22Rv1 (cell line): ENCODE results near the gene PLAAT4.

Source experiments
- H3K27ac ChIP-seq: fragments of 450-650 bp; 2 replicates; pipeline ENCODE4 v1.5.1; 2017
- ZFX ChIP-seq: fragments of 450-650 bp; IDR thresholded peaks from 2 replicates; pipeline ENCODE4 v1.6.1; 2017; ENCODE audit warnings: antibody characterized with exemption, borderline replicate concordance
- TF ChIP-seq, protein P1 (sequence below): fragments of 450-650 bp; IDR thresholded peaks from 2 replicates; pipeline ENCODE4 v1.5.1; 2017; ENCODE audit warnings: mild to moderate bottlenecking

PLAAT4 gene, protein sequence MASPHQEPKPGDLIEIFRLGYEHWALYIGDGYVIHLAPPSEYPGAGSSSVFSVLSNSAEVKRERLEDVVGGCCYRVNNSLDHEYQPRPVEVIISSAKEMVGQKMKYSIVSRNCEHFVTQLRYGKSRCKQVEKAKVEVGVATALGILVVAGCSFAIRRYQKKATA

DNA sequence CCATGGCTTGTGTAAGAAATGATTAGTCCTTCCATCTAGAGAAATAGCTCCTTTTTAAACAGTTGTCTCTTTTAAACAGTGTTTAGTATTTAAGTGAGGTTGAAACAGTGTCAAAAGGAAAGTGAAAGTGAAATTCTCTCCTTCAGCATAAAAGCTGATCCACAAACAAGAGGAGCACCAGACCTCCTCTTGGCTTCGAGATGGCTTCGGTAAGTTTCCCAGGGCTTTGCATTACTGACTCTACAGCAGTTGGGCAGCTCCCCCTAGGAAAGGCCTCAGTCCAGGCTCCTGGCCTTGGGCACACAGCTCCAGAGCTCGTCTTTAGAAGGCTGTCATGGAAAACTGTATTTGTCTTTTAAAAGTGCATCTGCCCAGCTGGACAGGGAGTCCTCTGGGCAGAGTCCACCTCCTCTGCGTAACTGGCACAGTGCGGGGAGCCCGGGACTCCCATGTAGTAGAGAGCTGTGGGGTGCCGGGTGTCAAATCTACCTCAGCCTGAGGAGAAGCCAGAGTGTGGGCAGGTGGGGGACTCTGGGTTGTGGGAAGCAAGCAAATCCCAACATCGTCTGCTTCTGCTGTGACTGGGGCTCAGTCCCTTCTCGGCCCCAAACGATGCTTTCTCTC is at the start of gene PLAAT4:
Gene PLAAT4 (plus strand): TSS at position 140 of the 624 bp plus-strand sequence. CDS start 61 bp downstream, at position 201.
- no peak within 1 kb of the TSS for H3K27ac ChIP-seq
- TF ChIP-seq ZFX, result no peak
- TF ChIP-seq, protein P1, sequence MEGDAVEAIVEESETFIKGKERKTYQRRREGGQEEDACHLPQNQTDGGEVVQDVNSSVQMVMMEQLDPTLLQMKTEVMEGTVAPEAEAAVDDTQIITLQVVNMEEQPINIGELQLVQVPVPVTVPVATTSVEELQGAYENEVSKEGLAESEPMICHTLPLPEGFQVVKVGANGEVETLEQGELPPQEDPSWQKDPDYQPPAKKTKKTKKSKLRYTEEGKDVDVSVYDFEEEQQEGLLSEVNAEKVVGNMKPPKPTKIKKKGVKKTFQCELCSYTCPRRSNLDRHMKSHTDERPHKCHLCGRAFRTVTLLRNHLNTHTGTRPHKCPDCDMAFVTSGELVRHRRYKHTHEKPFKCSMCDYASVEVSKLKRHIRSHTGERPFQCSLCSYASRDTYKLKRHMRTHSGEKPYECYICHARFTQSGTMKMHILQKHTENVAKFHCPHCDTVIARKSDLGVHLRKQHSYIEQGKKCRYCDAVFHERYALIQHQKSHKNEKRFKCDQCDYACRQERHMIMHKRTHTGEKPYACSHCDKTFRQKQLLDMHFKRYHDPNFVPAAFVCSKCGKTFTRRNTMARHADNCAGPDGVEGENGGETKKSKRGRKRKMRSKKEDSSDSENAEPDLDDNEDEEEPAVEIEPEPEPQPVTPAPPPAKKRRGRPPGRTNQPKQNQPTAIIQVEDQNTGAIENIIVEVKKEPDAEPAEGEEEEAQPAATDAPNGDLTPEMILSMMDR, result no peak

DNA sequence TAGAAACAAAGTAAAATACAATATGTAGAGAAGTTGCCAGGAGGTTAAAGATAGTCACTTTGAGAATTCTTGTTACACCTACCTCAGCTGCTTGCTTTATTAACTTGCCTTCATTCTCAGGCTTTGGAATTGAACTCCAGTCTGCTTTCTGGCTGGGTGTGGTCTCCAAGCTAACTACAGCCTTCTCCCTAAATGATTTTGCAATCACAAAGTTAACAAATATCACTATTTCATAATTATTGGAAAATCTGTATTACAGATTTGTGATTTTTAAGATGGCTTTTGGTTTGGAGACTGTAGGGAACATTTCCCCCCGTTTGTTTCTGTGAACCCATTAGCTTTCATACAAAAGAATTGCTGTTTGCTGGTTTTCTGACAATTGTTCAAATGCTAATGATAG is 47.8 kb upstream of the PLAAT4 start:
- no peak overlapping the region for H3K27ac ChIP-seq
- TF ChIP-seq, protein P1, result no peak
- no peak for TF ChIP-seq ZFX

DNA sequence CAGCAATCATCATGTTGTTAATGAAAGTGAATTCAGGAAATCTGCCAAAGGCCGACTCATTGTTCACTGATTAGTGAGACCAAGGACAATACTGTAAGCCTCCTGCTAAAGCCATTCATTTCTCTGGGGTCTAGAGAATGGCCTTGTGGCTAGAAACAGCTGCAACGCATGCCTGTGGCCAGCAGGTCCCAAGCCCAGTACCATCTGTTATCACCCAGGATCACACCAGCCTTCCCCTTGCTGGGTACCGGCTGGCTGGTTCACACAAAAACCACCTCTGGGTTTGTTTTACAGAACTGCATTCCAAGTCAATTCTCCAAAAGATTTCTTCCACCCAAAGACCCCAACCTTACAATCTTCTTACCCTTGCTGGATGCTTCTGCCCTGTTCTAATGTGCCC is 46.7 kb upstream of the PLAAT4 start:
- H3K27ac ChIP-seq, result no peak overlapping the region
- TF ChIP-seq ZFX, result no peak
- TF ChIP-seq, protein P1, result no peak

DNA sequence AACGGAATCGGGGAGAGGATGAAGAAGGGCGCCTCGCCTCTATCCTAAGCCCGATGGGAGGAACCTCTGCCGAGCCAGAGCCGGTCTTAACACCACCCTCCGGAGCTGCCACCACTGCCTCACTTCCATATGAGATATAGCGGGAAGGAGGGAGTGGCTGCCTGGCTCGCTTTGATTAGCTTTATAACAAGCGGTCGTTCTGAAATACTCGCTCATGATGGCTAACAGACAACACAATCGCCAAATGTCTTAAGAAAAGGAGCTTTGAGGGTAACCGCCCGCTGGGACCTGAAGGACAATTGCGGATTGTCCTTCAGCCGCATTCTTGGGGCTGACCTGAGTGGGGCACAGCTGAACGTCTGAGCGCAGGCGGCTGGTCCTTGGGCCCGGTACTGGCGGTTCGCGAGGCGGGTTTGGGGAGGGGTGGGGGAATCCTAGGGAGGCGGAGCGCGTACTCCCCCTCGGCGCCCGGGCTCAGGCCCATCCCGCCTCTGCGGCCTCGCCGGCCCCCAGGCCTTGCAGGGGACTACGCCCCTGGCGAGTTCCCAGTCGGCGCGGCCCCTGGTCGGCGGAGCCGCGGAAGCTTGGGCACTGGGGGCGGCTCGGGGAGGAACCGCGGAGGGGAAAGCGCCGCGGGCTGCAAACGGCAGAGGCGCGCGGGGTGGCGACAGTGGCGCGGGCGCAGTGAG is 45.9 kb upstream of the PLAAT4 start, which contains the start of gene PLAAT5:
Gene PLAAT5 (minus strand): TSS at position 617 of the 689 bp plus-strand sequence. CDS start 133 bp downstream, at position 484.
- no peak for TF ChIP-seq ZFX
- TF ChIP-seq, protein P1, result no peak

DNA sequence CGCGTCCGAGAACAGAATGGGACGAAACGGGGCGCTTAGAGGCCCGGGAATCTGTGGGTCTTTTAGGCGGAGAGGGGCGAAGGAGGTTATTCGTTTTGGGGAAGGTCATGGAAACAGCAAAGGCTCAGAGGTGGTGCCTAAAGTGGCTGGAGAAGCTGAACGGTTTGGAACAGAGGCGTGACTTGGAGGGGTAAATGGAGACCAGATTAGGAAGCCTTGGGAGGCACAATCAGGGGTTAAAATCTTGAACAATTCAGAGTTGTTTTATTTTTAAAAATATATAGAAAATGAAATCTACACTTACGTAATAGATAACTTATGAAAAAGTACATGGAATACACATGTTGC is 45.4 kb upstream of the PLAAT4 start:
- no peak overlapping the region for H3K27ac ChIP-seq
- TF ChIP-seq, protein P1, result no peak
- no peak for TF ChIP-seq ZFX

More for the DNA sequence above, 45.9 kb upstream of the PLAAT4 start, which contains the start of gene PLAAT5:
- no peak within 1 kb of the TSS for H3K27ac ChIP-seq

DNA sequence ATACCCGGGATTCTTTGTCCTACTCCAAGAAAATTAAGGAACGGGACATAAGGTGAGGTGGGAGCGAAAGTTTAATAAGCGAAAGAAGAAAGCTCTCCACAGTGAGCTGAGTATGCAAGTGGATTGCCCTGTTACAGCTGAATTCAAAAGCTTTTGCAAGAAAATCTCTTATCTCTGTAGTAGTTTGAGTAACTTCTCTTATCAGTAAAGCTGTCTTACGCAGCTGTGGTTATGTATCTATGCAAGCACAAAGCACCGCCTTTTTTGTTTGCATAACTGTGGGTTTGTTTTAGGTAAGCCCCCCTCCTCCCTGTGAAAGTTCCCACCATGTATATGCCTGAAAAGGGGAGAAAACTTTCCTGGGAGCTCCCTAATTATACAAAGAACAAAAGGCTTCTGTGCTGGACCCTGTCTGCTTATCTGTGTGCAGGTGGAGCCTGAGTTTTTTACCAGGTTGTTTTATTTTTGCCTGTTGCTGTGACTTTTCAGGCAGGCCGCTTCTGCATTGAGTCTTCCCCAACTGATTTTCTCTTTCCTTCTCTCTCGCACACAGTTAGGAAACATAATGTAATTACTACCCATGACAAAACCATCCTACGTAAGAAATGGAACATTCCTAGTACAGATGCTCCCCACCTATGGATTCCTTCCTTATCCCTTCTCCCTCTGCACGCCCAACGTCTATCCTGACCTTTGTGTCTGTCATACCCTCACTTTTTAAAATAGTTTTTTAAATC is 44.8 kb upstream of the PLAAT4 start:
- H3K27ac ChIP-seq, result no peak overlapping the region
- TF ChIP-seq ZFX, result no peak
- TF ChIP-seq, protein P1, result no peak
